GM18858 (cell line): ENCODE measurements around the gene CDX2.

Experiments used
- ATAC-seq: cut with Tn5 transposase; IDR thresholded peaks from one replicate; pipeline ENCODE4 v1.9.1; 2021; ENCODE audit not compliant: unreplicated experiment

CDX2 gene

GRCh38 chr13:27979001-27979643 is 10.0 kb upstream of the CDX2 start:
- no peak for ATAC-seq

DNA sequence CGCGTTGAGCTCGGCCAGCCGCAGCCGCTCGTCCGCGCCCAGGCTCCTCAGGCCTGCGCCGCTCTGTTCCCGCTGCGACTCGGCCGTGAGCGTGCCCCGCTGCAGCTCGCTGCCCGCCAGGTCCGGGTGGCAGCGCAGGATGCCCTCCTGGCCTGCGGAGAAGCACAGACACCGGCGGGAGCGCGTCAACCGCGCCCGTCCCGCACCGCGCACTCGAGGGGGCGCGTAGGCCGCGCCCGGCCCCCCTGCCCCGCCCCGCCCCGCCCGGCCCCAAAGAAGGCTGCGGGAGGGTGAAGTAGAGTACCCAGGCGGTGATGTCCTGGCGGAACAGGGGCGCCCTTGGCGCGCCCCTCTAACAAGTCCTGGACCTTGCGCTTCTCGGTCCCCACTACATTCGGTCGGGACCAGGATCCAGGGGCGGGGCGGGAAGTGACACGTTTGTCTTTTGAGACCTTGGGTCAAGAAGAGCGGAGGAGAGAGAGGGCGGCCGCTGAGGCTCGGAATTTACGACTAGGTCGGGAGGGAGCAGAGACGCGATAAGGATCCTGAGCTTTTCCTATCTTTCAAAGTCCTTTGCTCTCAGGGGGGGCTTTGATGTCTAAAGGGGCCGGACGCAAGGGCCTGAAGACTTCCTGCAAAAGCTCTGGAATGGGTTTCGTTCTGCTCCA is 9.3 kb upstream of the CDX2 start:
- ATAC-seq = no peak

DNA sequence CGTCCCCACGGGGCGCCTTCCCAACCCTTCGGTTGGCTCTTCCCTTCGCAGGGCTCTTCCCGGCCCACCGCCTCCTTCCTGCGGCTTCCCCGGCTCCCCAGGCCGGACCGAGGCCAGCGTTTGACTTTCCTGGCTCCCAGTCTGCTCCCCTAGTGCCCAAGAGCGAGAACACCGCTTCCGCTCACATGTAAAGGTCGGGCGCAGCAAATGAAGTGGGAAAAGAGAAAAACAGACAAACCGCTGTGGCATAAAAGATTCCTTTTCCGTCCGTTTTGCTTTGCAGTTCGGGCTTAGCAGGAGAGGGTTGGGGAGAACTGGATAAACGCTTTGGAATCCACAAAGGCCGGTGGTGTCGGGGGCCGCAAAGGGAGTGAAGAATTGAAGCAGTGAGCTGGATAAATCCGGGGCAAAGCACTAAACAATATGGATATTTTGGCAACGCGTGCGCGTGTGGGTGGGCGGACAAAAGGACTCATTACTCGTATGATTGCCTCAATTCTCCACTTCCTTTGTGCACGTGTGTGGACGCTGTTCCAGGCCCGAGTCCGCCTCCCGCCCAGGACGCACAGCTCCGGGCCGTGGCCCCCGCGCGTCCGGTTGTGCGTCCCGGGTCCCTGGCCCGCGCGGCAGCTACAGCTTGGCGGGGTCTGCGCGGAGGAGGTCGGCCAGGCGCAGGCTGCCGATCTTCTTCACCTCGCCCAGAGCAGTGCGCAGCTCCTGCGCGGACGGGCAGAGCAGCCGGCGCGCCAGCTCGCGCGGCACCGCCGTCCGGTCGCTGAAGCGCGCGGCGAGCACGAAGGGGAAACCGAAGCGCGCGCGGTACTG is 8.6 kb upstream of the CDX2 start:
- ATAC-seq = no peak

GRCh38 chr13:27976362-27977091 is 7.4 kb upstream of the CDX2 start:
- no peak for ATAC-seq

GRCh38 chr13:27975564-27976361 is 6.6 kb upstream of the CDX2 start:
- ATAC-seq = no peak

DNA sequence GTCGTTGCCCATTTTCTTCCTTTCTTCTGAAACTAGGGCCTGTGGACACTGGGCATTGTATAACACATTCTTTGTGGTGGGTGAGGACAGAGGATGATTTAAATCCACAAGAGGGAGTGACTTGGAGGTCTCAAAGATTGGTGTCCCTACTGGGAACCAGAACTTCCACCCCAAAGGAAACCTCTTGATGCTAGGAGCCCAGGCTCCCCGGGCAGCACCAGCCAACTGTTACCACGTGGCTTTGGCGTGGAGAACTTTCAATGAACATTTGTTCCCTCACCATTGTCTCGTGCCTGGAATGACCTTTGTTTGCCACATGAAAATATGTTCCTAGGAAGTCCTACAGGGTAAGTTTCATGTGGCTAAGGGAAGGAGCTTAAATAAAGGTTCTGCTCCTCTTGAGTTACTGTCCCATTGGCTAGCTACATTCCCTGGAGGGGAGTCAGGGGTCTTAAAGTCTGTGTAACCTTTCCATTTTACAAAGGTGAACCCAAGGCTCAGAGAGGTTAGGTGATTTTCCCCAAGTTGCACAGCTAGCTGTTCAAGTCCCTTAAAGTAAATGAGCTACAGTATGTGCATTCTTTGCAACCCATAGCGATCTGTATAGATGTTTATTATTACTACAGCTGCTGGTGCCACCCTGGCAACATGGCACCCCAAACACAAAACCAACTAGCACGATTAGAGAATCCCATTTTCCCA is 5.0 kb upstream of the CDX2 start:
- ATAC-seq = no peak

DNA sequence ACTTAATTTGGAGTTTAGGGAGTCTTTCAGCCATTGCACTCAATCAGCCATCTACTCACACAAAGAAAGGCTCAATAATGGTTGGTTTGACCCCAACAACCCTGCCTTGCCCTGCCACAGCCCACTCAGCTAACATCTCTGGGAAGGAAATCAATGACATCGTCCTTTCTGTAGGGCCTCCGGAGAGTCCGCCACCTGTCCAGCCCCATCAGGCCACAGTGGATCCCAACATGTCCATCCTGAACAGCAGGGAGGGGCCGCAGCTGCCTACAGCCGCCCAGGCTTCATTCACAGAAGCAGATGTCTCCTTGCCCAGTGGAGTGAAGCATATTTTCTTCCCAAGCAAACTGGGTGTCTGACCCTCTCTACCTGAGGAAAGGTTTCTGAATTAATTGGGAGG is 4.2 kb upstream of the CDX2 start:
- no peak for ATAC-seq

GRCh38 chr13:27972478-27972820 is 3.3 kb upstream of the CDX2 start:
- ATAC-seq = no peak

DNA sequence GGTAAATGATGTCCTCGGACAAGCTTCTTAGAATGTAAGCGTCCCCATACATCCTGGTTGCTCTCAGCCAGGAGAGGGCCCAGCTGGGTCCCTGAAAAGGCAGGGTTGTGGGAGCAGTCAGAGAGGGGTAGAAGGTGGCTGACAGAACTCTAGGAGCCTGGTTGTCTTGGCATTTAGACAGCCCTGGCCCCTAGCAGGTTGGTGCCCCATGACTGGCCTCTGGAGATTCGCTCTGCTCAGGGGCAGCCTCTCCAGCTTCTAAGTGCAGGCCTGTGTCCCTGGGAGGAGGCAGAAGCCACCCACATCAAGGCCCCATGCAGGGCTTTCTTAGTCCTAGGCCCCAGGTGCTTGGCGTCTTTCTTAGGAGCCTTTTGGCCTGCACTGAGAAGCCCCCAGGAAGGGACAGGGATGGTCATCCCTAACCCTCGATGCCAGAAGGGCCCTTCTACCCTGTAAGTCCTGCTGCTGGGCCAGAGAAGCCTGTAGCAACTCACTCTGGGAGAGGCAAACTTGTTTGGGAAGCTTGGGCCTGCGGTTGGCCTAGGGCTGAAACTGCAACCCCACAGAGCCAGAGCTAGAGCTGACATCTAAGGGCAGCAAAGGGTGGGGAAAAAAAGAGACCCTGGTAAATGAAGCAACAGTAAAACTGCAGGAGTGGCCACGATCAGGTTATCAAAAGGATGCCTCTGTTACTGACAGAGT is 2.8 kb upstream of the CDX2 start:
- no peak for ATAC-seq

GRCh38 chr13:27971236-27971645 is 2.1 kb upstream of the CDX2 start:
- ATAC-seq = no peak

DNA sequence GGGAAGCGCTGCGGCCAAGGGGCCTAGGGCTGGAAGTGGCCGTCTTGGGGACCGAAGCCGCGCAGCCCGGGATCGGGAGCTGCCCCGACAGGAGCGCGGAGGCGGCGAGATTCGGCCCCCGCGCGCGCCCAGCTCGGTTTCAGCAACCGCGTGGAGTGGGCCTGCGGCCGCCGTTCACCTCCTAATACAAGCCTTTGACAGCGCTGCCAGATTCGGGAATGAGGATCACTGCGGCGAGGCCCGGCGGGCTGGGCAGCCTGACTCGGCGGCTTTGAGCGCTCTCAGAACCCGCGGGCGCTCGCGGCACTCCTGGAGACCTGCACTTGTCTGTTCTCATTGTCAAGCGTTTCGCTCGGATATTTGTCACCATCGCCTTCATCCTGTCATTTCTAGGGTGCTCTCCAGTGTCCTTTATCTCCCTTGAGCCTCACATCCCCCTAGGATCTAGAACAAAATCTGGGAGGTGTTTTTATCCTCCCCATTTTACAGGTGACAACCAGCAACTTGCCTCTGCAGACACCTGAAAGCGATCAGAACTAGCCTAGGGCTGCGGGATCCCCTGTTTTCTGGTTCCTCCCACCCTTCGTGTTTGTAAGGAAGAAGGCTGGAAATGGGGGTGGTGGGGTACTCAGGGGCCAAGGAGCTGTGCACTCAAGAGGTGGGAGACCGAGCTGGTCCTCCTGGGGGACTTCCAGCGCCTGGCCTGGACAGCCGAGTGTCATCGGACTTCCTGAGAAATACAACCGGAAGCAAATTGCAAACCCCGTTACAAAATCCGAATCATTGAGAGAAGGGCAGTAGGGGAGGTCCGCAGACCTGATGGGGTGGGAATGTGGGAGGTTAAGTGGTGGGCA is 1.5 kb upstream of the CDX2 start:
- no peak for ATAC-seq

DNA sequence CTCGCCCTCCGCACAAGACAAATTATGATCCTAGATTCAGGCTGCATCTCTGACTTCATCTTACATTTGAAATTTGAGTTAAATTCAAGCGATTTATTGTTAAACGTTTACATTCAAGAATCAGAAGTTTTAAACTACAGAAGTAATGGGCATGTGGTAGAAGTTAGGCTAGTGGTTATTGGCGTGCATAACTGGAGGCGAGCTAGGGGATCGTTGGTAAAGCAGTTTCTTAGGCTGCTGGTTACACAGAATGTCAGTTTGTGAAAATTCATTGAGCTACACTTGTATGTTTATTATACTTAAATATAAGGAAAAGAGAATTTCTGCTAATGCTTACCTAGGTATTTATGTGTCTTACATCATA is 733 bp upstream of the CDX2 start:
- ATAC-seq = no peak

GRCh38 chr13:27968316-27969081 is 616 bp downstream of the CDX2 start:
- ATAC-seq = no peak

DNA sequence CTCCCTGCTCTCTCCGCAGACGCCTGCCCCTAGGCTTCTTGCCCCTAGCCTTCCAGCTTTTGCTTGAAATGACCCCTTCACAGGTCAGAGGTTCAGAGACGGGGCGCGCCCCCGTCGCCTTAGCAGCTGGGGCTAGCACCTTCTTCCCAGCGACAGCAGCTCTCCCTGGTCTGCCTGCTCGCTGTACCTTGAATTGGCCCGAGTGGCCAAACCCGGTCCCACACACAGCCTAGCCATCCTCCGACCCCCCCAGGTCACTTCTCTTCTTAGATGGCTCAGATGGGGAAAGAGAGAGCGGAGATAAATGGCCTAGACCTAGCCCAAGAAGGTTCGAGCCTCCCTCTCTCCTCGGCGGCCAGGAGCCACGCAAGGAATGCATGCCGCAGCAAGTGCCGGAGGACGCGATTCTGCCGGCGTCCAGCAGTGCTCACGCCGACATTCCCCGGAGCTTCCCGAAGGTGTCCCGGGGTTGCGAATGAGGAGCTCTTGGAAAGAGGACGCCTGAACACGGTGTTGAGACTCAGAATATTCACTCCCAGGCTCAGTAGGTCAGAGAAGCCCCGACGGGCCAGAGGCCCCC is 1.3 kb downstream of the CDX2 start:
- ATAC-seq = no peak

- ATAC-seq = no peak
Measured at GRCh38 chr13:27967203-27967735, 1.8 kb downstream of the CDX2 start.

- ATAC-seq = no peak
Measured at GRCh38 chr13:27966641-27967202, 2.4 kb downstream of the CDX2 start.
